Effector memory CD4-positive, alpha-beta T cell (primary cell): ENCODE data around the gene CASP7.

Experiments used
- DNase-seq, 3 donors: peaks; one replicate each; pipeline ENCODE4 v3.0.0-alpha.2; 2020
- H3K27ac ChIP-seq: 2 replicates; pipeline ENCODE4 v1.7.0; 2013; ENCODE audit warnings: mild to moderate bottlenecking, low read length, moderate library complexity; ENCODE audit not compliant: insufficient read depth, poor library complexity, severe bottlenecking
- H3K27me3 ChIP-seq: replicated peaks from 2 replicates; pipeline ENCODE4 v1.7.0; 2013; ENCODE audit warnings: mild to moderate bottlenecking, low read length; ENCODE audit not compliant: insufficient read depth, control insufficient read depth, poor library complexity, severe bottlenecking
- H3K36me3 ChIP-seq: 2 replicates; pipeline ENCODE4 v1.7.0; 2013; ENCODE audit warnings: mild to moderate bottlenecking, low read length, moderate library complexity; ENCODE audit not compliant: control insufficient read depth, insufficient read depth
- H3K4me1 ChIP-seq: 2 replicates; pipeline ENCODE4 v1.7.0; 2013; ENCODE audit warnings: low read length, mild to moderate bottlenecking; ENCODE audit not compliant: control insufficient read depth, insufficient read depth, poor library complexity, severe bottlenecking
- H3K4me3 ChIP-seq: 2 replicates; pipeline ENCODE4 v1.7.0; 2013; ENCODE audit warnings: low read length, low read depth, mild to moderate bottlenecking; ENCODE audit not compliant: insufficient read depth, poor library complexity, severe bottlenecking
- H3K9me3 ChIP-seq: 2 replicates; pipeline ENCODE4 v1.7.0; 2013; ENCODE audit warnings: mild to moderate bottlenecking, low read length, moderate library complexity; ENCODE audit not compliant: control insufficient read depth

CASP7 gene

GRCh38 chr10:113709221-113709838 lies 29.6 kb downstream of the CASP7 start:
- no peak for DNase-seq
- no peaks in the 10 kb centered on the region for H3K27me3 ChIP-seq
- H3K4me3 ChIP-seq: no peak overlapping the region
- no peaks in the 10 kb centered on the region for H3K36me3 ChIP-seq
- H3K9me3 ChIP-seq: no peaks in the 10 kb centered on the region
- peaks cover 10% of the 10 kb centered on the region for H3K4me1 ChIP-seq
- no peak overlapping the region for H3K27ac ChIP-seq

DNA sequence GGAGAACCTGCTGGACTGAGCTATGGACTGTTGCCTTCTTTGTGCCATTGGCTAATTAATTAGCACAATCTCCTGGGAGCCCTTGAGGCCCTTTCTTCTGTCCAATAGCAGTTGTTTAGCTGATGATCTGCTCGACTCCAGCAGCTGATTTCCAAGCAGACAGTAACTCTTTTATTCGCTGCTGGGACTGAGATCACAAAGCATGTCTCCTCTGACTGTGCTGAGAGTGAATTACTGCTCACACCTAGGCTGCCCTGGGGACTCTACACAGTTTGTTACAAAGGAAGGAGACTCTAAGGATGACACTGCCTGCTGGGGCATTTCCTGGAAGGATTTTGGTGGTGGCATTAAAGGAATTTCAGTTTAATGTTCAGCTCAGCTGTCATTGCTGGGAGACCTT lies 31.4 kb downstream of the CASP7 start:
- Histone ChIP-seq H3K27ac (no peak overlapping the region), H3K4me3 (no peak overlapping the region), H3K4me1 (peaks cover 10% of the 10 kb centered on the region), H3K36me3 (no peaks in the 10 kb centered on the region), H3K9me3 (no peaks in the 10 kb centered on the region), H3K27me3 (no peaks in the 10 kb centered on the region)
- DNase-seq: no peak

- Histone ChIP-seq H3K4me3 (no peak overlapping the region), H3K9me3 (no peaks in the 10 kb centered on the region), H3K4me1 (peaks cover 3% of the 10 kb centered on the region), H3K27me3 (no peaks in the 10 kb centered on the region), H3K27ac (no peak overlapping the region), H3K36me3 (peaks cover 4% of the 10 kb centered on the region)
- no peak for DNase-seq
Observed at GRCh38 chr10:113712024-113712423, 32.3 kb downstream of the CASP7 start.

DNA sequence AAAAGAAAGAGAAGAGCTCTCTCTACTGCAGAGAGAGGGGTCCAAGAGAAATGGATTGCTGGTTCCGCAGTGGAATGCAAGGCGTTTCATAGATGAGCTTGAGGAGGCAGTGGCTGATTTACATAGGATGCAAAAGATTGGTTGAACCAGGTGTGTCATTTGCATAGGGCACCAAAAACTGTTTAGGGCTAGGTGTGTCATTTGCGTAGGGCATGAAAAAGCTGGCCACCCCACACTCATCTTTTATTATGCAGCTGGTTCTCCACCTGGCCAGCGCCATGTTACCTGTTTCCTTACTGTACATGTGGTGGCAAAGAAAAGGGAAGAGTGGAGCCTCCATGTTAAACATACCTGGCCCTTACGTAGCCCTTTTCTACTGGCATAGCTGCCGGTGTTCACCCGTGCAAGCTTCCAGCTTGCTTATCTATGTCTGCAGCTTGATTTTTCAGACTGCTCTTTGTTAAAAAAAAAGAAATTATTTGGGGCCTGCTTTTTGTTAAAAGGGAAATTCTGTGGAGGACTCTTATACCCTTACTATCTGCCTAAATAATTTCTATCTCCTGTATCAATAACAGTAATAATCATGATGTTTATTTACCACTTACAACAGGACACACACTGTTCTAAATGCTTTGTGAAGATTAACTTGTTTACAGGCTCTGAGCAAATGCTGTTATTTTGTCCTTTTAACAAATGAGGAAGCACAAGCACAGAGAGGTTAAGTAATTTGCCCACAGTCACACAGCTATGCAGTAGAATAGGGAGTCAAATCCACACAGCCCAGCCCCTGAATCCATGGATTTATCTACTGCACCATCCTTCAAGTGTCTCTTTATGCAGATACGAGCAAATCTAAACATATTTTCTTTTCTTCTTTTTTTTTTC lies 33.3 kb downstream of the CASP7 start:
- DNase-seq: no peak

GRCh38 chr10:113713640-113713982 lies 33.9 kb downstream of the CASP7 start:
- no peak for DNase-seq
- Histone ChIP-seq H3K27ac (no peak overlapping the region), H3K4me1 (no peaks in the 10 kb centered on the region), H3K9me3 (no peaks in the 10 kb centered on the region), H3K4me3 (no peak overlapping the region), H3K27me3 (no peaks in the 10 kb centered on the region), H3K36me3 (peaks cover 6% of the 10 kb centered on the region)

More for the DNA sequence above, 33.3 kb downstream of the CASP7 start:
- Histone ChIP-seq H3K4me1 (no peaks in the 10 kb centered on the region), H3K27ac (no peak overlapping the region), H3K9me3 (no peaks in the 10 kb centered on the region), H3K27me3 (no peaks in the 10 kb centered on the region), H3K36me3 (peaks cover 5% of the 10 kb centered on the region), H3K4me3 (no peak overlapping the region)

DNA sequence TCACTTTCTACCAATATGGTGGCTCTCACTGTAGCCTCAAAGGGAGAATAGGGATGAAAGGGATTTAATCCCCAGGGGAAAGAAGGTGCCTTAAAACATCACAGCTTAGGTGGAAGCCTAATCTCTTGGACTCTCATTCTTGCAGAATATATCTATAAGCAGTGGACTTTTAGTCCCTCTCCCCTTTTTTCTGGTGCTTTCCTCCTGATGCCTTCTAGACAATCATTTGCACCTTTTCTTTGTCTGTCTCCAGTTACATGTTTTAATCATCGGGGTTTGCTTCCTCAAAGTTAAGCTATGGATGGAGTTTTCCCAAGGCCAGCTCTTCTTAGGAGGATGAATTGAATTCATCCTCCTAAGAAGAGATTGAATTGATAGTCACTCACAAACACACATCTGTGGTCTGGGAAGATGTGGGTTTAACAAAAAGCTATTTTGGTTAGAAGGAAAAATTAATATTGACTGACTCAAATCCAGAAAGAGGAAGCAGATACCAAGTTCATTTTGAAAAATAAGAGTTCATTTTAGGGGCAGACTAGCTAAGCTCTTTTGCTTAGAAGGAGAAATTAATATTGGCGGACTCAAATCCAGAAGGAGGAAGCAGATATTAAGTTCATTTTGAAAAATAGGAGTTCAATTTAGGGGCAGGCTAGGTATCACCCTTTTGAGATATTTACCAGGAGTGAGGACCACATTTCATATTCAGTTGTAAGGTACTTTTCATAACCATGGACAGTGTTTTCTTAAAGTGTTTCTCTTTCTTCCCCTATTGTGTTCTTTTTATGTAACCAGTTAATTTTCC lies 36.6 kb downstream of the CASP7 start:
- Histone ChIP-seq H3K4me3 (no peak overlapping the region), H3K27me3 (no peaks in the 10 kb centered on the region), H3K27ac (no peak overlapping the region), H3K4me1 (no peaks in the 10 kb centered on the region), H3K36me3 (peaks cover 13% of the 10 kb centered on the region), H3K9me3 (no peaks in the 10 kb centered on the region)
- no peak for DNase-seq

- DNase-seq: no peak
- no peak overlapping the region for H3K4me3 ChIP-seq
- H3K27ac ChIP-seq: no peak overlapping the region
- no peaks in the 10 kb centered on the region for H3K4me1 ChIP-seq
- H3K36me3 ChIP-seq: peaks cover 33% of the 10 kb centered on the region
- no peaks in the 10 kb centered on the region for H3K9me3 ChIP-seq
- H3K27me3 ChIP-seq: no peaks in the 10 kb centered on the region
Observed at GRCh38 chr10:113718969-113719822, 39.5 kb downstream of the CASP7 start.

- no peak for DNase-seq
- Histone ChIP-seq H3K27ac (no peak overlapping the region), H3K9me3 (no peaks in the 10 kb centered on the region), H3K4me3 (no peak overlapping the region), H3K4me1 (no peaks in the 10 kb centered on the region), H3K27me3 (no peaks in the 10 kb centered on the region), H3K36me3 (peaks cover 42% of the 10 kb centered on the region)
Observed at GRCh38 chr10:113720386-113720785, 40.7 kb downstream of the CASP7 start.

- Histone ChIP-seq H3K27ac (no peak overlapping the region), H3K36me3 (peaks cover 26% of the 10 kb centered on the region), H3K27me3 (no peaks in the 10 kb centered on the region), H3K4me1 (no peaks in the 10 kb centered on the region), H3K9me3 (no peaks in the 10 kb centered on the region), H3K4me3 (no peak overlapping the region)
- no peak for DNase-seq
Observed at GRCh38 chr10:113732160-113732881, 52.6 kb downstream of the CASP7 start.
